Measurements from ENCODE around the gene GABARAP.

GABARAP gene

DNA sequence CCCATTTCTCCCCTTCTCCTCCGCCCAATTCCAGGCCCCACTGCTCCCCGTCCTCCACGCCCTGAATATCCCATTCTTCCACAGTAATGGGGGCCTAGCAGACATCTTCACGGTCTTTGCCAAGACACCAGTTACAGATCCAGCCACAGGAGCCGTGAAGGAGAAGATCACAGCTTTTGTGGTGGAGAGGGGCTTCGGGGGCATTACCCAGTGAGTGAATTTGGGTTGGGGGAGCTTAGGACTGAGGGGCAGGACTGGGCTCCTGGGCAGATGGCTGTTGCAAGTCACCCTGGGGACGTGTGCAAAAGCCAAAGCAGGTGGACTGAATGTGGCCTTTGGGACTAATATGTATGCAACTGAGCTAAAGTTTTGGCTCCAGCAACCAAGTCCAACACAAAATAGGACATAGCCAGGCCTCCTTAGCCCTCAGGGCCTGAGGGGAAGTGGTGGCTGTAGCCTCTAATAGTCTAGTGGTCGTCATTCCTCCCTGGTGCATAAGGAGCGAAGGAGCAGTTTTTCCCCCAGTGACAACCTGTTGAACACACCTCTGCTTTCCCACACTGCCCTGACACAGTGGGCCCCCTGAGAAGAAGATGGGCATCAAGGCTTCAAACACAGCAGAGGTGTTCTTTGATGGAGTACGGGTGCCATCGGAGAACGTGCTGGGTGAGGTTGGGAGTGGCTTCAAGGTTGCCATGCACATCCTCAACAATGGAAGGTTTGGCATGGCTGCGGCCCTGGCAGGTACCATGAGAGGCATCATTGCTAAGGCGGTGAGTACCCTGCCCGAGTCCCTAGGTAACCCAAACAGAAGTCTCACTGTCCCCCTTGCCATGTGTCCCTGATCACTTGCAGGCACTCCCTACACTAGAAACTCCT lies 19.9 kb downstream of the GABARAP start:
- no peak for DNase-seq (ENCODE audit: low read depth in 3 of 3)

- no peak for DNase-seq (ENCODE audit: low read depth in 3 of 3)
These were observed 20.8 kb downstream of the GABARAP start for GRCh38 chr17:7221278-7222092.

- peak in 2 of 3 experiments; percentile 33 to 47 for DNase-seq (ENCODE audit: low read depth in 3 of 3)
These were observed 21.5 kb downstream of the GABARAP start for GRCh38 chr17:7220593-7221277.

GRCh38 chr17:7219812-7220592 lies 22.2 kb downstream of the GABARAP start, which contains the start of the genes ACADVL and DLG4:
TSS of gene ACADVL (plus strand) at chr17:7219938. CDS start at chr17:7219985, 47 bp downstream.
TSS of gene DLG4 (minus strand) at chr17:7219836.
- DNase-seq (ENCODE audit: low read depth in 3 of 3) = peak; percentile 57 to 67 (median 58)

DNA sequence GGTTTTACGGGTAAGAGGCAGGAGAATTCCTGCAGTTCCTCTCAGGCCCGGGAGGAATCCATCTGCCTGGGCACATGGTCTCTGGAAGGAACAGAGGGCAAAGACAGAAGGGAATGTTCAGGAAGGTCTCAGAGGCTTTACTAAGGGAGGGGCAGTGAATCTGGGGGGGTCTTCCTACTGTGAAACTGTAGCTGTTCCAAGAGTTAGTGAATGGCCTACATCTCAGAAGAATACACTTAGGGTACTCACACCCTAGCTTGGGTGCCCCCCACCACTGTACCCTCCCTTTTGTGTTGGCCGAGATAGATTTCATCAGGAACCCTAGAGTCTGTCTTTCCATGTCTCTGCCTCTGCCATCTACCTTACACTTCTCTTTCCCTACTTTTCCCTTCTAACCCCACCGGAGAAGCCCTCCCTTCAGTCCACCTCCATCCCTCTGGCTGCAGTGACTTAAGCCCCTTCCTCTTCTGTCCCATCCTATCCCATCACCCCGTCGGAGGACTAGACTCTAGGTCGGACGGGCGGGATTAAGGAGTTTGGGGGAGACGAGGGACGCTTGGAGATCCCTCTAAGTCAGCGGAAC lies 22.9 kb downstream of the GABARAP start:
- no peak for DNase-seq (ENCODE audit: low read depth in 3 of 3)

GRCh38 chr17:7218758-7219157 lies 23.5 kb downstream of the GABARAP start:
- no peak for DNase-seq (ENCODE audit: low read depth in 3 of 3)

DNA sequence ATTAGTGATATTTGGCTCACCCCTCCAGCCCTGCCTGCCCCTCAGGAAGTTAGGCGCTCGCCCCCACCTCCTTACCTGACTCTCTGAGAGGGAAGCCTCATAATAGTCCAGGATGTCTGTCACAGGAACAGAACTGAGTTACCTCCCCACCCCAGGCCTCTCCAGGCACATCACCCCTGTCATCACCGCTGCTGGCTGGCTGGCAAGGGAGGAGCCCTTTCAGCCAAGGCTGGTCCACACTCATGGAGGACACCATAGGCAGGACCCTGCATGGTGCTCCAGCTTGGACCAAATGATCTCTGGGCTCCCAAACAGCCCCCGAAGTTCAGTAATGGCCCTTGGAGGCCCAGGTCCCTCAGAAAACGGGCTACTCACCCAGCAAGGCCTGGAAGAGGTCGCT lies 24.1 kb downstream of the GABARAP start:
- no peak for DNase-seq (ENCODE audit: low read depth in 3 of 3)

DNA sequence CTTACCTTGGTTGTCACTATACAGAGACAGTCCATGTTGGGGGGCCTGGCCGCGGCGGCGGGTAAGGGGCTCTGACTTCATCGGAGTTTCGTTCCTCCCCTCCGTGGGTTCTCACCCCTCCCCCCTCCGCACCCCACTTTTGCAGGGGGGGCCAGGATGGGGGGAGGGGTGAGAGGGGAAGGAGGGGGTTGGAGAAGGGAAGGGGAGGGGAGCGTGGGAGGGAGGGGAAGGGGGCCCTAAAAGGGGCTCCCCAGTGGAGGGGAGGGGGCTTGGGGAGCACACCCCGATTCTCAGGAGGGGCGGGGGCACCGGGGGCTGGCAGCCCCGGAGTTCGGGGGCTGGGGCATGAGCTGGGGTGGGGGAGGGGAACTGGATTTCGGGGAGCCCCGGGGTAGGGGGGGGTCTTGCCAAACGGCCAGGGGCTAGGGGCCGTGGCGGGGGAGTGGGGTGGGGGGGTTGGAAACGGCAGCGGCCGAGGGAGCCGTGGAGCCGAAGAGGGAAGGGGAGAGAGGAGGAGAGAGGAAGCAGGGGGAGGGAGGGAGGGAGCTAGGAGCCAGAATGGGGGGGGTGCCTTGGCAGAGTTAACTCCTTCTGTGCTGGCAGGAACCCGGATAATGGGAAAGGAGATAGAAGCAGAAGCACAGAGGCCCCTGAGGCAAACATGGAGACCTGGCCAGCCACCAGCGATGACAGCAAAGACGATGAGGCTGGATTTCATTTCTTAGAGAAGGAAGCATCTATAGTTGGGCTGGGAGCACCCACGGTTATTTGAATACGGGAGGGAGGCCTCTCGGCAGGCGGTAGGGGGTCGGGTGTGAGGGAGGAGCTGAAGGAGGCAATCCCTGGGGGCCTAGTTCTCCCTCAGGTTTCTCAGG lies 24.9 kb downstream of the GABARAP start:
- DNase-seq (ENCODE audit: low read depth in 3 of 3) = no peak

DNA sequence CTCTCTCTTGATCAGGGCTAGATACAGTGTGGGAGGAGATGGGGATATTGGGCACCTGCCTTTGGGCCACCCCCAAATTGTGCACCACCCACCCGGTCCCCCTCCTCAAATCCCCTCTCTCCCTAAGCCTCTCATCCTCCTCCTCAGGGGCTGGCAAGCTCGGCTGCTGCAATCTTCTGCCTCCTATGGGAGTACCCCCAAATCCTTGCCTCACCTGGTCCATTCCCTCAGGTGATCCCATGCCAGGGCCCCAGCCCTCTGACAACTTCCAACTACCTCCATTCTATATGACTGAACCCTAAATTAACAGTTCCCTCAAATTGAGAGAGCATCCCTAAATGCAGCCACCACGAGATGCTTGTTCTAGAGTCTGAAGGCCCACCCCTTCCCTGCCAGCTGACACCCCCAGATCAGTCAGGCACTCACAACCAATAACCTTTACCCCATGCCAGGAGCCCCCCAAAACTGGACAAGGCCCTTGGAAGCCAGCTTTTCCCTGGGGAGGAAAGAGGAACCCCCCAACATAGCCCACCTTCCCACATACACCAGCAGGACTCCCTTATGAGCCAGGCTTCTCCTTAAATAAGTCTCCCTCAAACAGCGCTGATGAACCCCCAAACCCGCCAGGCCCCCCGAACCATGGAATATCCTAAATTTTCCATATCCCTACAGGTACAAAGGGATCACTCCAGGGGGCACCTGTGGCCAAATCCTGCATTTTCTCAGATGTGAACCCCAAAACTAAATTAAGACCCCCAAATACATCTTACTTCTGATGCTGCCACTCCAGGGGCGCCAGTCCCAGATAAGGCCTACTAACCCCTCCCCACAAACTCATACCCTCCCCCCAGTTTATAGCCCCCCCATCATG lies 25.8 kb downstream of the GABARAP start:
- no peak for DNase-seq (ENCODE audit: low read depth in 3 of 3)

- no peak for DNase-seq (ENCODE audit: low read depth in 3 of 3)
These were observed 26.5 kb downstream of the GABARAP start for GRCh38 chr17:7215652-7216180.

- DNase-seq (ENCODE audit: low read depth in 3 of 3) = no peak
These were observed 27.1 kb downstream of the GABARAP start for GRCh38 chr17:7215136-7215638.

- DNase-seq (ENCODE audit: low read depth in 3 of 3) = peak; percentile 98 to 99 (median 98)
These were observed 27.7 kb downstream of the GABARAP start for GRCh38 chr17:7214300-7215135.

DNA sequence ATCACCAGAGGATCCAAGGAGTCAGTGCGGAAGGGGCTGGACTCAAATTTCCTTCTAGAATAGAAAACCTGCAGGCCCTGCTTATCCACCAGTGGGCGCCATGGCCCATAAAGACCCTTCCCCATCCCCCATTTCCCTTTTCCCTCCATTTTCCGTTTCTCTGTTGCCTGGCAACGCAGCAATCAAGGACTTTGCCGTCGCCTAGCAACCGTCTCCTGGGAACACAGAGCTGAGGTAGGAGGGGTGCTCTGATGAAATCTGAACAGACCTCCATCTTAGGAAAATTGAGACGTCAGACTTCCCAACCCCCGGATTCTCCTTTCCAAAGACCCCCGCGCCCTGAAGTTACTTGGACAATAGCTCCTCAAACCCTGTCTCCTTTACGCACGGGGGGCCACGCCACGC lies 28.4 kb downstream of the GABARAP start:
- no peak for DNase-seq (ENCODE audit: low read depth in 3 of 3)

GRCh38 chr17:7211491-7212273 lies 30.6 kb downstream of the GABARAP start:
- no peak for DNase-seq (ENCODE audit: low read depth in 3 of 3)

GRCh38 chr17:7208754-7209460 lies 33.3 kb downstream of the GABARAP start:
- no peak for DNase-seq (ENCODE audit: low read depth in 3 of 3)

DNA sequence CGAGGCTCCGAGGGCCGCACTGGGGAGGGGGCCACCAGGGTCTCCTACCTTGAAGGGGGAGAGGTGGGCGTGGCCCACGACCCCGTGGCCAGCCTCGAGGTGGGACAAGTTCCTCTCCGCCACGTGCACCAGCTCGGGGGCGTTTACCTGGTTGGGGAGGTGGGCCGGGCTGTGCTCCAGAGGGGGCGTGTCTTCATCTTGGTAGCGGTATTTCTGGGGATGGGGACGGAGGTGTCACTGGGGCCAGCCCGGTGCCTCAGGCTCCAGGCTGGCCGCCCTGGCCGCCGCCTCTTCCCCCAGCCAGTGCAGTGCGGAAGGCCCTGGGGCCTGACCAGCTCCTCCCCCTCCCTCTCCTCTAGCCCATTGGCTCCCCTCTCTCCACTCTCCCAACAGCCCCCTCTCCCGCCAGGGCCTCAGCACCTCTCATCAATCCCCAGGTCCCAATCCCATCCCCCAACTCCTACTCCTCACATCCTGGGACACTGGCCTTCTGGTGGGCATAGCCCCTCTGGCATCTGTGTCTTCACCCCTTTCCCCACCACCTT lies 34.1 kb downstream of the GABARAP start:
- DNase-seq (ENCODE audit: low read depth in 3 of 3) = no peak
